NCI-H69 (cell line): ENCODE results near the gene FTSJ3.
"Not testable (repeated sequence)": the region's sequence is repeated elsewhere in the genome, so short reads cannot be mapped to it uniquely, and the experiment has no call there.

Source experiments
- DNase-seq: peaks from one replicate; lab custom pipeline; 2025; lab: John Stamatoyannopoulos, UW

The FTSJ3 gene

DNA sequence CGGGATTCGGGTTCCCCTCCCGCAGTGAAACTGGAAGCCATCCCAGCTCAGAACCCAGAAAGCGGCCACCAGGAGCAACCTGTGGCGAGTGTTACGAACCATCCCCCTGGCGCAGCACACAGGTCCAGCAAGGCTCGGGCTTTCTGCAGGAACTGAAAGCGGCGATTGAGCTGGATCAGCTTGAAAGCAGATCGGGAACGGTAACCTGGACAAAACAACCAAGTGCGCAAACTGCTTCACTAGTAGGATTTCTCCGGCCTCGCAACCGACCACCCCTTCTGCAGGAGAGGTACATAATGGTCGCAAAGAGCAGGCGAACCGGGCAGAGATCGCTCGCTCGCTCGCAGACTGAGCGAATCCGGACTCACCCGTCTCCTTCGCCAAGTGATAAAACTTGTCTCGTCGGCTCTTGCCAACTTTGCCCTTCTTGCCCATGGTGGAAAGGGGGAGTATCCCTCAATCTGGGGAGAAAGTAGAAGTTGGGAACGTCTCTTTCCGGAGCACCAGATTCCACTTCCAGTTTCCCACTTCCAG is 928 bp downstream of the FTSJ3 start:
- DNase-seq: no peak

DNA sequence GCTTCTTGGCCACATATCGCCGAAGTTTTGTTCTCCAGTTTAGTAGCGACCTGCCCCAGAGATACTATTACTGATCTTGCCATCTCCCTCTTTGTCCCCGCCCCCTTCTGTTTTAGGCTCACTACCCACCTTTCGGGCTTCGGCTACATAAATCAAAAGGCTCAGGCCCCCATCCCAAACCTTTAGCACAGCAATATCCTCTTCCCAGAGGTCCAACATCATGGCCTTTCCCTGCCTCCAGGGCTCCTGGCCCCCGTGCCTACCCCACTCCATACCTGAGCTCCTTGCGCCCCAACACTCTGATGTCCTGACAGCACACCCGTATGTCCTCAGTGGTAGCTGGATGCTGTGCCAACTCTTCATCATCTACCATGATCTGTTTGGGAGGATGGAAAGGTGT is 3.1 kb downstream of the FTSJ3 start:
- no peak for DNase-seq

- no peak for DNase-seq
Measured at GRCh38 chr17:63823659-63824331, 3.7 kb downstream of the FTSJ3 start.

- no peak for DNase-seq
Measured at GRCh38 chr17:63822537-63822936, 4.9 kb downstream of the FTSJ3 start.

GRCh38 chr17:63821804-63822203 is 5.7 kb downstream of the FTSJ3 start:
- no peak for DNase-seq

DNA sequence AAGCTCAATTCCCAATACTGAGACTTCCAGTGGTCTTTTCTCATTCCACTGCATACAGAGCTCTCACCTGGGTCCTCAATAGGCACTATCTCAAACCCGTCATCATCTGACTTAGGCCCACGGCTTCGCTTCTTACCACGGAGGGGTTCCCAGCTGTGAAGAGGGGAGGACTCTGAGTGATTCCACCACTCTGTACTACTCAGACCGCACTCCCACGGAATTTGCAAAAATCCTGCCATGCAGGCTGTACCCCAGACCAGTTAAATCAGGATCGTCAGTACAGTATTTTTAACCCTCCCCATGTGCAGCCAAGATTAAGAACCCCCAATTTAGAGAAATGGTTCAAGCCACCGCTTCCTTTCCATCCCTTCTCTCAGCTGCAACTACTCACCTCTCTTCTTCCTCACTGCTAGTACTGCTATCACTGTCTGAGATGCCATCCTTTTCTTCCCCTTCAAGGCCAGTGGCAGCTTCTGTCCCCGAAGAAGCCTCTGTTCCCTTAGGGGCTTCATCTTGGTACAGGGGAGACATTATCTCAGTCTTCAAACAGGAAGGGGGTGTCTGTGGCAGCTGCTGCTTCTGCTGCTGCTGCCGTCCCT is 6.4 kb downstream of the FTSJ3 start:
- DNase-seq: no peak

DNA sequence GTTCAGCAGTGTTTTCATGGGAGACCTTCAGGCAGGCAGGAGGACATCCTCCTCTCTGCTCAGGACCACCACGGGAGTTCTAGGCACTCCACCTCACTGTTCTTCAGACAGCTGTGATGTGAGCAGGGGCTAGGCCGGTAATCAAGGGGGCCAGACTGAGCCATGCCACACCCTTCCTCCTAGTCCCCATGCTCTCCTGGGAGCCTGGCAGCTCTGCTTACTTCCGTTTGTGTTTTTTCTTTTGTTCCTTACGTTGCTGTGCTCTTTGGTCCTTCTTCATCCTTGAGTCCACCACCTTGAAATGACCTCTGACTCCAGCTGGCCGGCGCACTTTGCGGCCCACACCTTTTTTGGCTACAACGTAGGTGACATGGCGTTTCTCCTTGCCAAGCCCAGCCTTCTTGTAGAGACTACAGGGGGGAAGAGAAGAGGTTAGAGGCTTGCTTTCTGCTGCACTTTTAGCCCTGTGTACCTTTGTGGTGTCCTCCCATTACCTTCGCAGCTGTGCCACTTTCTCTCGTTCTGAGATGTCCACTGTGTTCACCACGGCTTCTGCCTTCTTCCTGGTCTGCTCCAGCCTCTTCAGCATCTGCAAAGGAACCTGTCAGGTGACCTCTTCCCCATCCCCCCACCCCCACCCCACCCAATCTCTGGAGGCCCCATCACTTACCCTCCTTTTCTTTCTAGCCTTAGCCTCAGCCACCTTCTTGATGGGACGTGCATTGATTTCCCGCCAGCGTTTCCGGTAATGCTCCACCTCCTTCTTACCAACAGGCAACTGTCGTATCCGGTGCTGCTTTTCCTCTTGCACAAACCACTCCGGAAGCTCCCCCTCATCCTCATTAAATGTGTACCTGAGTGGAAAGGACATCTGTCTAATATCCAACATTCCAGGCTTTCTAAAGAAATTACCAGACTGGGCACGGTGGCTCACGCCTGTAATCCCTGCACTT is 7.6 kb downstream of the FTSJ3 start:
- no peak for DNase-seq

- DNase-seq: no peak
Measured at GRCh38 chr17:63819131-63819530, 8.3 kb downstream of the FTSJ3 start.

GRCh38 chr17:63817736-63818385 is 9.6 kb downstream of the FTSJ3 start:
- DNase-seq: no peak

GRCh38 chr17:63816669-63817068 is 10.8 kb downstream of the FTSJ3 start:
- no peak for DNase-seq

DNA sequence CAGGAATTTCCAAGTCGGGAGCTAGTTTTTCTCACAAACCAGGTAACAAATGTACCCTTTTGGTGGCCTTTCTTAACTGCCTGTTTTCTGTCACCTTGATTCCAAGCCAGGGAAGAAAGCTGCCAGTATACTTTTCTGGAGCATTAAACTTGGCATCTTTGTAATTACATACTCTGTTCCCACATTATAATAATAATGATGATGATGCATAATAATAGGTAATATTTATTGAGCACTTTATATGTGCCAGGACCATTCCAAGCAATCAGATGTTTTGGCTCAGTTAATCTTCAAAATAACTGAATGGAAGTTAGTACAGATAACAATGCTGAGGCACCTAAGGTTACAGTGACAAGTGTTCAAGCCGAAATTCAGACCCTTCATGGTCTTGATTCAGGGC is 11.3 kb downstream of the FTSJ3 start:
- DNase-seq: no peak

DNA sequence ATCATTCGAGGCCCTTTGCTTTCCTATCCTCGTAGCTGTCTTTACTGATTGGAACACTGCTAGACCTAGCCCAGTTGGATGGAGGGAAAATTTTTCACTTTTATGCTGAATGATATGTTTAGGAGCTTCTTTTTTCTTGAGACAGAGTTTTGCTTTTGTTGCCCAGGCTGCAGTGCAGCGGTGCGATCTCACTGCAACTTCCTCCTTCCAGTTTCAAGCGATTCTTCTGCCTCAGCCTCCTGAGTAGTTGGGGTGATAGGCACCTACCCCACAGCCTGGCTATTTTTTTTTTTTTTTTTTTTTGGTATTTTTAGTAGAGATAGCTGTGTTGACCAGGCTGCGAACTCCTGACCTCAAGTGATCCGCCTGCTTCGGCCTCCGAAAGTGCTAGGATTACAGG is 17.5 kb downstream of the FTSJ3 start:
- no peak for DNase-seq

DNA sequence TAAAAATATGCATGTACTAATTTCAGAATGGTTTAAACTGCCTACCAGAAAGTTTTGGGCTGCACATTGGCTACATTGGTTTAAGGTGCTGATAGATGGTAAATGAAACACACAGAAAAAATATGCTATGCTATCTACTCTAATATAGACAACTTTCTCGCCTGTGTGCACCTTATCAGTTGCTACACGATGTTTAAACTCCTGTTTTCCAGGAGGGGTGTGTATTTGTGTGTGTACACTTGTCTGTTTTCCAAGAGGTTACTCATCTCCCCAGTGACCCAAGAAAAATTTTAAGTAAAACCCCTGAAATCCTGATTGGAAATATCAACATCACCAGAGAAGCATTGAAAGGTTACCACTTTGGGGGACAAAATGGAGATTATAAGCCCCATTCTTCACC is 21.9 kb downstream of the FTSJ3 start:
- no peak for DNase-seq

GRCh38 chr17:63804328-63804727 is 23.1 kb downstream of the FTSJ3 start:
- DNase-seq: no peak

- DNase-seq: no peak
Measured at GRCh38 chr17:63800783-63801182, 26.7 kb downstream of the FTSJ3 start.

DNA sequence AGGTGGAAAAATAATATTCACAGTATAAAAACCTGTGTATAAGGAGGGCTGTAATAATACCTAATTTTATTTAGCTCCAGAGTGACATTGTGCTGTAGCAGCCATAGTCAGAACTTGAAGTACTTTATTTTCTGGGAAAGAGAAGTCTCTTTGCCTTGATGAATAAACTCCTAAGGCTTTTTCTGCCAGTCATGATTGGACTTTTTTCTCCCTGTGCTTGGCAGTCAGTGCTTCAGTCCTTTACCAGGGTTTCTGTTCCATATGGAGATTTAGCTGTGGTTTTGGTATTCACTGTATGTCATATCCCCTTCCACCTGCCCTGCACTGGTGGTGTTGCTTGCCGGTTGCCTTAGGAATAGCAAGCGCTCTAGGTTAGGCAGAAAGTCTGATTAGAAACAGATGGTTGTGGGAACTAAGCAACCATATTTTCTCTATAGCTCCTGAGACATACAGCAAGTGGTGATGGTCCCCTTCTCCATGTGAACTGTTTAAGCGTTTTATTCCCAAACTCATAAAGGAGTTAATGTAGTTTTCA is 28.8 kb downstream of the FTSJ3 start:
- no peak for DNase-seq

- DNase-seq: not testable (repeated sequence)
Measured at GRCh38 chr17:63796375-63796774, 31.1 kb downstream of the FTSJ3 start.

GRCh38 chr17:63792055-63792729 is 35.3 kb downstream of the FTSJ3 start:
- DNase-seq: no peak

DNA sequence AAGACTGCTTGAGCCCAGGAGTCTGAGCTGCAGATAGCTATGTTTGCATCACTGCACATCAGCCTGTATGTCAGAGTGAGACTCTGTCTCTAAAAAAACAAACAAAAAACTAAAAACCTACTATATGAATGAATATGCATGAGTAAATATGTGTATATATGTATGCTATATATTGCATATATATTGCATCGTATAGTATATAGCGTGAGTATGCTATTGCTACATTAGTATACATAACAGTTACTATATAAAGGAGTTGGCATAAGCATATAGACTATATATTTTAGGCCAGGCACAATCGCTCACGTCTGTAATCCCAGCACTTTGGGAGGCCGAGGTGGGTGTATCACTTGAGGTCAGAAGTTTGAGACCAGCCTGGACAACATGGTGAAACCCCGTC is 37.4 kb downstream of the FTSJ3 start:
- no peak for DNase-seq

GRCh38 chr17:63786971-63787711 is 40.3 kb downstream of the FTSJ3 start:
- no peak for DNase-seq

GRCh38 chr17:63786117-63786516 is 41.3 kb downstream of the FTSJ3 start:
- no peak for DNase-seq
